CD4-positive, alpha-beta T cell treated with Interleukin-4 for 1 hour (primary cell): ENCODE measurements around the gene EPS8.

ENCODE experiments used
- DNase-seq, 2 donors: peaks; one replicate each; pipeline ENCODE4 v3.0.0-alpha.2; 2020 to 2022

Gene EPS8

GRCh38 chr12:15789220-15790171, at the start of gene EPS8:
Gene EPS8, minus strand, starts transcription at chr12:15789388. Its CDS starts 106,437 bp downstream, at chr12:15682951.
- DNase-seq: peak; percentile 89 to 90

- no peak for DNase-seq
These were observed 48.1 kb upstream of the EPS8 start for GRCh38 chr12:15837141-15837790.

GRCh38 chr12:15834575-15834974, 45.4 kb upstream of the EPS8 start:
- DNase-seq: no peak

GRCh38 chr12:15831315-15831978, 42.3 kb upstream of the EPS8 start:
- DNase-seq: no peak

- DNase-seq: no peak
These were observed 41.4 kb upstream of the EPS8 start for GRCh38 chr12:15830538-15830937.

GRCh38 chr12:15829949-15830348, 40.8 kb upstream of the EPS8 start:
- no peak for DNase-seq

- DNase-seq: no peak
These were observed 40.1 kb upstream of the EPS8 start for GRCh38 chr12:15829255-15829654.

GRCh38 chr12:15827136-15827535, 37.9 kb upstream of the EPS8 start:
- no peak for DNase-seq

- DNase-seq: no peak
These were observed 35.3 kb upstream of the EPS8 start for GRCh38 chr12:15824516-15824915.

GRCh38 chr12:15823360-15824128, 34.4 kb upstream of the EPS8 start:
- DNase-seq: no peak

- no peak for DNase-seq
These were observed 30.7 kb upstream of the EPS8 start for GRCh38 chr12:15819644-15820437.

- no peak for DNase-seq
These were observed 29.2 kb upstream of the EPS8 start for GRCh38 chr12:15818418-15818817.

GRCh38 chr12:15815730-15816129, 26.5 kb upstream of the EPS8 start:
- no peak for DNase-seq

GRCh38 chr12:15811214-15812127, 22.3 kb upstream of the EPS8 start:
- no peak for DNase-seq

GRCh38 chr12:15808652-15809051, 19.5 kb upstream of the EPS8 start:
- no peak for DNase-seq

GRCh38 chr12:15808250-15808649, 19.1 kb upstream of the EPS8 start:
- no peak for DNase-seq

GRCh38 chr12:15806826-15807225, 17.6 kb upstream of the EPS8 start:
- DNase-seq: no peak

GRCh38 chr12:15801770-15802744, 12.9 kb upstream of the EPS8 start:
- DNase-seq: no peak

- DNase-seq: no peak
These were observed 11.1 kb upstream of the EPS8 start for GRCh38 chr12:15800278-15800677.

GRCh38 chr12:15797818-15798217, 8.6 kb upstream of the EPS8 start:
- DNase-seq: no peak
